CD14-positive monocyte (primary cell): Measurements from ENCODE around the gene TMEM117. TPM values are rescaled to one million over a fixed set of nuclear protein-coding genes. Genes with fewer than 3 reads are reported as not detected.
"Not testable (repeated sequence)": the region's sequence is repeated elsewhere in the genome, so short reads cannot be mapped to it uniquely, and the experiment has no call there.

ENCODE experiments used
- DNase-seq, 3 donors: peaks; one replicate each; pipeline ENCODE4 v3.0.0-alpha.2; 2011 to 2022
- H2AFZ ChIP-seq: 2 replicates; pipeline ENCODE4 v1.6.0; 2012; ENCODE audit warnings: mild to moderate bottlenecking, low read depth, low read length, inconsistent platforms; ENCODE audit not compliant: insufficient read depth, poor library complexity, severe bottlenecking
- H3K27ac ChIP-seq, 2 donors: 1 replicate in 1 of 2; 2 replicates in 1 of 2; pipeline ENCODE4 v1.5.1; 2012 to 2013; ENCODE audit warnings: low read length in 2 of 2, control low read depth in 1 of 2, inconsistent platforms in 1 of 2, low read depth in 1 of 2, mild to moderate bottlenecking in 1 of 2
- H3K27me3 ChIP-seq, 2 donors: one replicate each; pipeline versions ENCODE4 v1.6.0 to v1.6.1; 2011 to 2013; ENCODE audit warnings: low read length in 2 of 2; ENCODE audit not compliant: control insufficient read depth in 2 of 2, insufficient read depth in 2 of 2
- H3K36me3 ChIP-seq, 2 donors: replicated peaks in 1 of 2; 1 replicate in 1 of 2; 2 replicates in 1 of 2; pipeline versions ENCODE4 v1.5.1 to v1.6.1; 2012 to 2013; ENCODE audit warnings: low read length in 2 of 2, control low read depth in 1 of 2, inconsistent platforms in 1 of 2, mild to moderate bottlenecking in 1 of 2; ENCODE audit not compliant: insufficient read depth in 2 of 2, control insufficient read depth in 1 of 2
- H3K4me1 ChIP-seq, 2 donors: 1 replicate in 1 of 2; 2 replicates in 1 of 2; pipeline versions ENCODE4 v1.5.1 to v1.6.1; 2012 to 2013; ENCODE audit warnings: low read length in 2 of 2, control low read depth in 1 of 2, inconsistent platforms in 1 of 2, mild to moderate bottlenecking in 1 of 2, moderate library complexity in 1 of 2; ENCODE audit not compliant: insufficient read depth in 2 of 2, control insufficient read depth in 1 of 2
- H3K4me2 ChIP-seq: replicated peaks from 2 replicates; pipeline ENCODE3; 2012; ENCODE audit warnings: low read length, moderate library complexity, mild to moderate bottlenecking; ENCODE audit not compliant: poor library complexity, severe bottlenecking; ENCODE audit errors: extremely low read depth
- H3K4me3 ChIP-seq, 3 experiments: fragments of 200-600 bp in 1 of 3; sonication (generic) in 1 of 3; replicated peaks in 1 of 3; 1 replicate in 2 of 3; 2 replicates in 1 of 3; pipeline ENCODE4 v1.5.1; 2011 to 2013; ENCODE audit warnings: low read length in 3 of 3, mild to moderate bottlenecking in 3 of 3, control low read depth in 2 of 3, low read depth in 2 of 3, inconsistent platforms in 1 of 3, moderate library complexity in 1 of 3
- H3K79me2 ChIP-seq: 2 replicates; pipeline ENCODE4 v1.6.0; 2012; ENCODE audit warnings: mild to moderate bottlenecking, control low read depth, inconsistent platforms, low read length, moderate library complexity; ENCODE audit not compliant: insufficient read depth
- H3K9ac ChIP-seq: 2 replicates; pipeline ENCODE4 v1.6.0; 2017; ENCODE audit warnings: low read length, mild to moderate bottlenecking; ENCODE audit not compliant: insufficient read depth, poor library complexity, severe bottlenecking
- H3K9me3 ChIP-seq, 2 donors: replicated peaks in 1 of 2; 1 replicate in 1 of 2; 2 replicates in 1 of 2; pipeline versions ENCODE4 v1.5.1 to v1.6.1; 2012 to 2013; ENCODE audit warnings: low read length in 2 of 2, control low read depth in 1 of 2; ENCODE audit not compliant: control insufficient read depth in 1 of 2, insufficient read depth in 1 of 2
- H4K20me1 ChIP-seq: 2 replicates; pipeline ENCODE4 v1.6.0; 2012; ENCODE audit warnings: mild to moderate bottlenecking, low read length, control low read depth, moderate library complexity; ENCODE audit not compliant: insufficient read depth
- H3K27ac Mint-ChIP-seq, 7 donors: one replicate each; pipeline ENCODE4 v1.8.0; 2020; ENCODE audit warnings: mild to moderate bottlenecking in 7 of 7, mixed read lengths in 7 of 7, moderate library complexity in 6 of 7, inconsistent platforms in 2 of 7
- H3K27me3 Mint-ChIP-seq, 3 donors: one replicate each; pipeline ENCODE4 v1.8.0; 2021 to 2022; ENCODE audit warnings: low read depth in 3 of 3, mild to moderate bottlenecking in 3 of 3, mixed read lengths in 3 of 3, moderate library complexity in 3 of 3, inconsistent platforms in 1 of 3
- H3K36me3 Mint-ChIP-seq, 2 donors: one replicate each; pipeline ENCODE4 v1.8.0; 2020; ENCODE audit warnings: mixed read lengths in 2 of 2, inconsistent platforms in 1 of 2, mild to moderate bottlenecking in 1 of 2
- H3K4me1 Mint-ChIP-seq: one replicate; pipeline ENCODE4 v1.8.0; 2020; ENCODE audit warnings: mild to moderate bottlenecking, mixed read lengths
- H3K4me3 Mint-ChIP-seq, 2 donors: one replicate each; pipeline ENCODE4 v1.8.0; 2020; ENCODE audit warnings: mild to moderate bottlenecking in 2 of 2, mixed read lengths in 2 of 2, moderate library complexity in 1 of 2
- H3K9me3 Mint-ChIP-seq, 7 donors: one replicate each; pipeline ENCODE4 v1.8.0; 2020 to 2022; ENCODE audit warnings: mixed read lengths in 7 of 7, mild to moderate bottlenecking in 6 of 7, moderate library complexity in 6 of 7, inconsistent platforms in 2 of 7
- WGBS: methylation state at CpG from one replicate; pipeline ENCODE4 v1.1.5; 2013; ENCODE audit warnings: missing lambda C conversion rate; ENCODE audit not compliant: insufficient coverage; 5-methylcytosine and 5-hydroxymethylcytosine counted together
- intact Hi-C, 2 donors: fragments of 100-400 bp; cut with micrococcal nuclease; formaldehyde crosslinking; loops; one replicate each; pipeline versions ENCODE4 v1.15.0 to v1.15.1; 2023
- polyA plus RNA-seq, 3 donors: library from polyadenylated mRNA; depleted of rRNA in 1 of 3; unstranded in 2 of 3; stranded (reverse) in 1 of 3; fragments of 300-500 nt in 2 of 3; fragments of >200 nt in 1 of 3; fragmentation: Illumina TruSeq in 2 of 3; gene quantifications; 1 replicate in 2 of 3; 2 replicates in 1 of 3; pipeline ENCODE4 v1.2.3, GENCODE V29; 2012 to 2021
- TF ChIP-seq, protein P1 (sequence below): fragments of 200-600 bp; IDR thresholded peaks from one replicate; pipeline ENCODE4 v1.8.0; 2022; ENCODE audit warnings: antibody characterized with exemption, mild to moderate bottlenecking

Gene TMEM117
- polyA plus RNA-seq, 3 donors: 0.11 to 0.42 TPM; not detected in 1

DNA sequence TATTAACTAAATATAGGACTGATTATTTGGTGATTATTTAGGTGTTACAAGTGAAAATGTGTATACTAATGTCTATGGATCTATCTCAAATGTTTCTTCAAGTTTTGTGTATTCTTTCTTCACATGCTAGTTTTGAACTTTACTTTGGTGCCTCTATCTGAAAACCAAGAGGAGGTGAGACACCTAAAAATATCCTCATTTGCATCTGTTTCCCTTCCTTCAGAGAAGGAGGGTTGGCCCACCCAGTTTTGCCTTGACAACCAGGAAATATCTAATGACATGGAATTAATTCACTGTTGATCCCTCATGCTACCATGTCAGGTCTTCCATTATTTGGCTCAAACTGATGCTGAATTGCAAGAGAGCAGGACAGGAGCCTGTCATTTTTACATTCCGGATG is 539.8 kb downstream of the TMEM117 start:
- no peak overlapping the region for H3K9ac ChIP-seq
- TF ChIP-seq, protein P1, sequence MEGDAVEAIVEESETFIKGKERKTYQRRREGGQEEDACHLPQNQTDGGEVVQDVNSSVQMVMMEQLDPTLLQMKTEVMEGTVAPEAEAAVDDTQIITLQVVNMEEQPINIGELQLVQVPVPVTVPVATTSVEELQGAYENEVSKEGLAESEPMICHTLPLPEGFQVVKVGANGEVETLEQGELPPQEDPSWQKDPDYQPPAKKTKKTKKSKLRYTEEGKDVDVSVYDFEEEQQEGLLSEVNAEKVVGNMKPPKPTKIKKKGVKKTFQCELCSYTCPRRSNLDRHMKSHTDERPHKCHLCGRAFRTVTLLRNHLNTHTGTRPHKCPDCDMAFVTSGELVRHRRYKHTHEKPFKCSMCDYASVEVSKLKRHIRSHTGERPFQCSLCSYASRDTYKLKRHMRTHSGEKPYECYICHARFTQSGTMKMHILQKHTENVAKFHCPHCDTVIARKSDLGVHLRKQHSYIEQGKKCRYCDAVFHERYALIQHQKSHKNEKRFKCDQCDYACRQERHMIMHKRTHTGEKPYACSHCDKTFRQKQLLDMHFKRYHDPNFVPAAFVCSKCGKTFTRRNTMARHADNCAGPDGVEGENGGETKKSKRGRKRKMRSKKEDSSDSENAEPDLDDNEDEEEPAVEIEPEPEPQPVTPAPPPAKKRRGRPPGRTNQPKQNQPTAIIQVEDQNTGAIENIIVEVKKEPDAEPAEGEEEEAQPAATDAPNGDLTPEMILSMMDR: no peak
- Mint-ChIP-seq H3K9me3 (peaks cover 0 to 7% (median 2%) of the 10 kb centered on the region in 7 donors), H3K4me3 (no peak overlapping the region), H3K27ac (no peak overlapping the region), H3K4me1 (no peaks in the 10 kb centered on the region), H3K27me3 (no peaks in the 10 kb centered on the region), H3K36me3 (no peaks in the 10 kb centered on the region)
- H3K4me2 ChIP-seq: no peak overlapping the region
- no peak overlapping the region for H3K27ac ChIP-seq
- DNase-seq: no peak
- no peaks in the 10 kb centered on the region for H3K4me1 ChIP-seq
- H2AFZ ChIP-seq: no peak overlapping the region
- no peaks in the 10 kb centered on the region for H3K27me3 ChIP-seq
- H3K79me2 ChIP-seq: no peaks in the 10 kb centered on the region
- peaks cover 0 to 10% of the 10 kb centered on the region in 2 donors for H3K9me3 ChIP-seq
- H3K36me3 ChIP-seq: no peaks in the 10 kb centered on the region
- H4K20me1 ChIP-seq: no peaks in the 10 kb centered on the region
- no peak overlapping the region for H3K4me3 ChIP-seq
- intact Hi-C loops: no loop called here
- no CpG with 5 or more reads among the region's 1 CpG for WGBS

DNA sequence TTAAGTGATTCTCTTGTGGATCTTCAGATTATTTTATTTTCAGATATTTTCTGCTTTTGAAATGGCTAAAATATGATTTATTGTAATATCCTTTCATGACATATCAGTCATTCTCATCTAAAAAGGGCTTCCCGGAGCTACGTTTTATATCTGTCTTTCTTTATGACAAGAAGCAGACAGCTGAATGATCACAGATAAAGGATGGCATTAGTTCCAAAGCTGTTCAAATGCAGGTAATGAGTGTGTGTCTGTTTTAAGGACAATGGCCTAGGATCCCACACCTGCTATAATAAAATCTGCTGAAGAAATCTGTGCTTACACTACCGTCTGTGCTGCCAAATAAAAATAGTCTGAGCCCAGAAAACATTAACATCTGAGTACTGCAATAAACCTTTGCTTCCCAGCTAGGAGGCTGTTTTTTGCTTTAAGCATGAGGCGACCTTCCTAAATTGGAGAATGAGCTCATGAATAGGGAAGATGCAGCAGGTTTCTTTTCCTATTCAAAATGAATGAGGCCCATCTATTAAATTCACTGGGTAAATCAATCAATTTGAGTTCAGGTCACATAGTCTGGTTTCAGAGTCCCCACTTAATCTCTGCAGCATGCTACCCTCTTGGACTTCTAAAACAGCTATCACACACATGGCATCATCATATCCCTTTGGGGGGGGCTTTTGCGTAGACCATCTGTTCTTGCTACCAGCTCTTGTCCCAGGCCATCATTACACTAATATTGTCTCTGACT is 541.7 kb downstream of the TMEM117 start:
- Histone ChIP-seq H3K4me3 (no peak overlapping the region), H3K9ac (no peak overlapping the region), H3K27ac (no peak overlapping the region), H3K4me1 (no peaks in the 10 kb centered on the region), H2AFZ (no peak overlapping the region), H3K9me3 (peaks cover 0 to 10% of the 10 kb centered on the region in 2 donors), H3K27me3 (no peaks in the 10 kb centered on the region), H3K36me3 (no peaks in the 10 kb centered on the region), H4K20me1 (no peaks in the 10 kb centered on the region), H3K79me2 (no peaks in the 10 kb centered on the region), H3K4me2 (no peak overlapping the region)
- Mint-ChIP-seq H3K9me3 (peaks cover 0 to 7% (median 2%) of the 10 kb centered on the region in 7 donors), H3K4me1 (no peaks in the 10 kb centered on the region), H3K4me3 (no peak overlapping the region), H3K36me3 (no peaks in the 10 kb centered on the region), H3K27ac (no peak overlapping the region), H3K27me3 (no peaks in the 10 kb centered on the region)
- TF ChIP-seq, protein P1: no peak
- DNase-seq: no peak
- intact Hi-C loops: no loop called here
- WGBS: no CpG with 5 or more reads among the region's 5 CpGs

DNA sequence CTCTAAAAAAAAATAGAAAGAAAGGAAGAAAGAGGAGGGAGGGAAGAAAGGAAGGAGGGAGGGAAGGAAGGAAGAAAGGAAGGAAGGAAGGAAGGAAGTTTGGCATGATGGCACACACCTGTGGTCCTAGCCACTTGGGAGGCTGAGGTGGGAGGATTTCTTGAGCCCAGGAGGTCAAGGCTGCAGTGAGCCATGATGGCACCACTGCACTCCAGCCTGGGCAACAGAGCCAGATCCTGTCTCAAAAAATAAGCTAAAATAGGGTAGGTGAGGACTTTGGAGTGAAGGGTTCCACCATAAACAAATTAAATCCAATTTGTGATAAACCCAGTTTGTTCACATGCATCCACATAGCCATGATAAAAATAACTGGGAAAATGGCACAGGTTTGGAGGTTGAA is 543.2 kb downstream of the TMEM117 start:
- H3K9me3 Mint-ChIP-seq, H3K79me2 ChIP-seq, H3K4me1 ChIP-seq, H3K27me3 Mint-ChIP-seq, H3K4me3 Mint-ChIP-seq, H4K20me1 ChIP-seq, H3K27ac ChIP-seq, H3K4me1 Mint-ChIP-seq, intact Hi-C loops, H3K9ac ChIP-seq, H3K36me3 ChIP-seq, H3K9me3 ChIP-seq, DNase-seq, H3K4me3 ChIP-seq, H3K27ac Mint-ChIP-seq, H2AFZ ChIP-seq, H3K27me3 ChIP-seq, H3K4me2 ChIP-seq, H3K36me3 Mint-ChIP-seq: not testable (repeated sequence)
